Skin of body (tissue), 3 donors: Measurements from ENCODE around the gene CKMT1A. TPM values are rescaled to one million over a fixed set of nuclear protein-coding genes. Genes with fewer than 3 reads are reported as not detected.
A peak's percentile ranks its signal among the peaks of the same experiment; 100 is the strongest.

Source experiments
- DNase-seq: peaks from one replicate; lab custom pipeline; 2025; lab: John Stamatoyannopoulos, UW
- small RNA-seq: library from RNA; depleted of rRNA; stranded (forward); fragments of <200 nt; gene quantifications from one replicate; pipeline ENCODE3, GENCODE V24; 2014; ENCODE audit warnings: low replicate concordance
- total RNA-seq: library from RNA; depleted of rRNA; stranded (reverse); fragments of >200 nt; gene quantifications from one replicate; pipeline ENCODE4 v1.2.3, GENCODE V29; 2014

CKMT1A gene
- total RNA-seq, 1 donor from 2014 or later: 7.1 TPM

GRCh38 chr15:43748376-43748775 lies 54.7 kb downstream of the CKMT1A start:
- DNase-seq: peak; percentile 13

Small RNA genes lying within 50 kb of the gene (small RNA-seq; reads per million reads assigned to genes)
- not detected for gene PDIA3P2
- gene RNU6-353P: not detected
- gene RNU6-354P: not detected

Other genes starting within 250 kb of the CKMT1A start
- 62.9 TPM for gene TP53BP1, start 200.7 kb upstream of the CKMT1A start, total RNA-seq
- 14.3 TPM for gene MAP1A, start 176.3 kb upstream of the CKMT1A start, total RNA-seq
- 29.7 TPM for gene PPIP5K1, start 103.7 kb upstream of the CKMT1A start, total RNA-seq
- gene CKMT1B, start 99.8 kb upstream of the CKMT1A start, total RNA-seq: 3.9 TPM
- 0.59 TPM for gene STRC, start 75.1 kb upstream of the CKMT1A start, total RNA-seq
- gene CATSPER2, start 45.0 kb upstream of the CKMT1A start, total RNA-seq: 1.8 TPM
- gene PDIA3, start 52.6 kb downstream of the CKMT1A start, total RNA-seq: 88.7 TPM
- 14.2 TPM for gene ELL3, start 83.1 kb downstream of the CKMT1A start, total RNA-seq
- gene SERF2, start 98.5 kb downstream of the CKMT1A start, total RNA-seq: 196 TPM
- gene SERINC4, start 106.4 kb downstream of the CKMT1A start, total RNA-seq: 0.10 TPM
- gene HYPK, start 106.7 kb downstream of the CKMT1A start, total RNA-seq: 14.4 TPM
- 20.3 TPM for gene MFAP1, start 130.8 kb downstream of the CKMT1A start, total RNA-seq
- 8.7 TPM for gene WDR76, start 133.1 kb downstream of the CKMT1A start, total RNA-seq